Measurements from ENCODE around the gene P2RY6. TPM values are rescaled to one million over a fixed set of nuclear protein-coding genes. Genes with fewer than 3 reads are reported as not detected.

The P2RY6 gene
- total RNA-seq, 1 experiment from 2014 or later = 0.15 TPM

DNA sequence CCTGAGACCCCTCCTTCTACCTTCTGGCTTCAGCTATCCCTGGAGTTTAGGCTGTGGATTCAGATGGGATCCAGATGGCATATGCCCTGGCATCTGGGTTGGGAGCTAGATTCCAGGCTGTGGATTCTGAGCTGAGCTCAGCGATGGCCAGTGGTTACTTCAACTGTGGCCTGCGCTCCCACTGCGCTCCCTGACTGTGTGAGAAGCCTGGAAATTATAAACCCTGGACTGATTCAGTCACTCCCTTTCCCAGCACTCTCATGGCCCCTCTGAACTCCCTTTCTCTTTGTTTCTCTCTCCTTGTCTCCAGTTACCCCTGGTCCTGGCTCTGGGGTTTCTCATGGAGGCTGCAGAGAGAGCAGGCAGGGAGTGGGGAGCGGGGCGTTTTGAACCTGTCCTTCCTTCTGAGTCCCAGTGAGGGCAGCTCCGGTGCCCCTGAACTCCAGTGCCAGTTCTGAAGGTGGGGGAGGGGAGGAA is 40.8 kb downstream of the P2RY6 start:
- intact Hi-C loops (cut with micrococcal nuclease) = no loop called here
- Histone ChIP-seq H3K4me1 (ENCODE audit: control insufficient read depth in 1 of 2, insufficient read depth in 2 of 2, low read length in 2 of 2) (peaks cover 13 to 47% of the 10 kb centered on the region in 2 experiments), H3K4me2 (ENCODE audit: low read length) (no peak overlapping the region)

More for the DNA sequence above, 40.8 kb downstream of the P2RY6 start:
- Histone ChIP-seq H2AFZ (ENCODE audit: low read depth, low read length, poor library complexity, severe bottlenecking) (no peak overlapping the region), H3K9me3 (ENCODE audit: control insufficient read depth in 1 of 2, insufficient read depth in 1 of 2, low read depth in 1 of 2, low read length in 2 of 2) (no peaks in the 10 kb centered on the region), H3K27me3 (ENCODE audit: insufficient read depth, low read length) (no peaks in the 10 kb centered on the region), H3K36me3 (ENCODE audit: control insufficient read depth in 1 of 2, insufficient read depth in 2 of 2, low read length in 2 of 2) (no peaks in the 10 kb centered on the region), H3K9me2 (ENCODE audit: insufficient read depth) (no peaks in the 10 kb centered on the region), H3K27ac (ENCODE audit: low read depth, low read length) (no peak overlapping the region), H4K20me1 (ENCODE audit: insufficient read depth) (no peaks in the 10 kb centered on the region), H3K9ac (ENCODE audit: low read length) (no peak overlapping the region), H3K4me3 (replicated peaks in 1 of 2; ENCODE audit: low read depth in 1 of 2, low read length in 2 of 2) (no peak overlapping the region), H3K79me2 (ENCODE audit: insufficient read depth, low read length) (peaks cover 12% of the 10 kb centered on the region; the same call in 1 of the 2 replicates)
- RAD21 ChIA-PET (ENCODE audit: low non-redundant PET in 1 of 2, low total read pairs in 2 of 2, uncharacterized antibody in 2 of 2, unreplicated experiment in 2 of 2) = no interaction called here
- no peak for DNase-seq (ENCODE audit: low read depth, low spot score)
- no peak for ATAC-seq
- POLR2A ChIA-PET = no interaction called here
- no peak for TF ChIP-seq POLR2A (IDR thresholded peaks at IDR 0.05; ENCODE audit: borderline replicate concordance, extremely low read depth, insufficient read depth, insufficient read length)
- no peak for TF ChIP-seq EZH2 (IDR thresholded peaks at IDR 0.05)
- TF ChIP-seq TCF7L2 (IDR thresholded peaks at IDR 0.05; ENCODE audit: borderline replicate concordance, extremely low read depth, insufficient read depth, insufficient read length) = no peak
- no peak for TF ChIP-seq SP1 (IDR thresholded peaks at IDR 0.05; ENCODE audit: low read depth)
- TF ChIP-seq JUND (IDR thresholded peaks at IDR 0.05) = no peak
- TF ChIP-seq, protein P1, sequence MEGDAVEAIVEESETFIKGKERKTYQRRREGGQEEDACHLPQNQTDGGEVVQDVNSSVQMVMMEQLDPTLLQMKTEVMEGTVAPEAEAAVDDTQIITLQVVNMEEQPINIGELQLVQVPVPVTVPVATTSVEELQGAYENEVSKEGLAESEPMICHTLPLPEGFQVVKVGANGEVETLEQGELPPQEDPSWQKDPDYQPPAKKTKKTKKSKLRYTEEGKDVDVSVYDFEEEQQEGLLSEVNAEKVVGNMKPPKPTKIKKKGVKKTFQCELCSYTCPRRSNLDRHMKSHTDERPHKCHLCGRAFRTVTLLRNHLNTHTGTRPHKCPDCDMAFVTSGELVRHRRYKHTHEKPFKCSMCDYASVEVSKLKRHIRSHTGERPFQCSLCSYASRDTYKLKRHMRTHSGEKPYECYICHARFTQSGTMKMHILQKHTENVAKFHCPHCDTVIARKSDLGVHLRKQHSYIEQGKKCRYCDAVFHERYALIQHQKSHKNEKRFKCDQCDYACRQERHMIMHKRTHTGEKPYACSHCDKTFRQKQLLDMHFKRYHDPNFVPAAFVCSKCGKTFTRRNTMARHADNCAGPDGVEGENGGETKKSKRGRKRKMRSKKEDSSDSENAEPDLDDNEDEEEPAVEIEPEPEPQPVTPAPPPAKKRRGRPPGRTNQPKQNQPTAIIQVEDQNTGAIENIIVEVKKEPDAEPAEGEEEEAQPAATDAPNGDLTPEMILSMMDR (IDR thresholded peaks at IDR 0.05 in 2 of 3, conservative IDR thresholded peaks at IDR 0.05 in 1 of 3; ENCODE audit: borderline replicate concordance in 1 of 3, insufficient read depth in 1 of 3, low read depth in 2 of 3, low read length in 2 of 3) = no peak
- no peak for TF ChIP-seq ZFX (IDR thresholded peaks at IDR 0.05)
- TF ChIP-seq, protein P2, sequence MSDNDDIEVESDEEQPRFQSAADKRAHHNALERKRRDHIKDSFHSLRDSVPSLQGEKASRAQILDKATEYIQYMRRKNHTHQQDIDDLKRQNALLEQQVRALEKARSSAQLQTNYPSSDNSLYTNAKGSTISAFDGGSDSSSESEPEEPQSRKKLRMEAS (IDR thresholded peaks at IDR 0.05) = no peak
- no peak for TF ChIP-seq SRF (IDR thresholded peaks at IDR 0.05; ENCODE audit: low read depth)
- no peak for TF ChIP-seq YY1 (IDR thresholded peaks at IDR 0.05; ENCODE audit: extremely low read depth, insufficient replicate concordance, low read depth, low read length)
- no peak for TF ChIP-seq CEBPB (IDR thresholded peaks at IDR 0.05; ENCODE audit: low read depth)
- no peak for TF ChIP-seq POLR2AphosphoS5 (IDR thresholded peaks at IDR 0.05; ENCODE audit: low read depth, low read length)
- TF ChIP-seq RAD21 (IDR thresholded peaks at IDR 0.05; ENCODE audit: low read depth) = no peak
- no peak for TF ChIP-seq REST (IDR thresholded peaks at IDR 0.05; ENCODE audit: low read depth)
- TF ChIP-seq ZNF274 (IDR thresholded peaks at IDR 0.05; ENCODE audit: low read depth, low read length) = no peak
- CTCF ChIA-PET = no interaction called here
- no TSS peak for BruUV-seq (replicated peaks)

All from HCT116 (cell line).